Measurements from ENCODE around the gene LMNTD1. TPM values are rescaled to one million over a fixed set of nuclear protein-coding genes. Genes with fewer than 3 reads are reported as not detected.
"Not testable (repeated sequence)": the region's sequence is repeated elsewhere in the genome, so short reads cannot be mapped to it uniquely, and the experiment has no call there.

The LMNTD1 gene, protein sequence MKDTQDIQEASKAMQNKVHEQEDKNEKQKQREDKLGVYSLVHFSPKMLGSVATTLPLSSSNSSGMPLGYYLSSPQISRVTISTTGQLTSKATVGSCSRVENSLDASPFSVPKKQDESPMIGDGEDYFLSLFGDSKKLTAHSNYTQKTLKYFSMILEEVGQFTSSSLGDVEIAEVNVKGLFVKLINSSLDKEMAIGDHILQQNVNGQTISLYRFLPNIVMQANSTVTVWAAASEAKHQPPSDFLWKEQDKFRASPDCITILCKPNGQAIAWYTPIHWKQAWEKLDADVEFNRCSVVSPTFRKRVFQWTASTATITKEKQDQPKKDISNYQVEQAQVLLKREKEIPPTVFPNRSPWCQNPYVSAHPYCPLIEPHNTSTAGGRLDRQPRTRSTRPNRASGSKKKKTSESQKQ
- total RNA-seq = 0.19 TPM in 1 of 2 replicates, not detected in the other

- DNase-seq = peak; percentile 4
These were observed at the start of gene LMNTD1 for GRCh38 chr12:25553098-25553497. TSS of gene LMNTD1 (minus strand) at chr12:25553283. CDS start at chr12:25552959, 324 bp downstream.

GRCh38 chr12:25598956-25599355 is 45.9 kb upstream of the LMNTD1 start:
- DNase-seq = no peak

DNA sequence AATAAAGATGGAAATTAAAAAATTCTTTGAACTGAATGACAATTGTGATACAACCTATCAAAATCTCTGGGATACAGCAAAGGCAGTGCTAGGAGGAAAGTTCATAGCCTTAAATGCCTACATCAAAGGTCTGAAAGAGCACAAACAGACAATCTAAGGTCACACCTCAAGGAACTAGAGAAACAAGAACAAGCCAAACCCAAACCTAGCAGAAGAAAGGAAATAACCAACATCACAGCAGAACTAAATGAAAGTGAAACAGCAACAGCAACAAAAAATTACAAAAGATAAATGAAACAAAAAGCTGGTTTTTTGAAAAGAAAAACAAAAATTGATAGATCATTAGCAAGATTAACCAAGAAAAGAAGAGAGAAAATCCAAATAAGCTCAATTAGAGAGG is 42.4 kb upstream of the LMNTD1 start:
- not testable (repeated sequence) for DNase-seq

DNA sequence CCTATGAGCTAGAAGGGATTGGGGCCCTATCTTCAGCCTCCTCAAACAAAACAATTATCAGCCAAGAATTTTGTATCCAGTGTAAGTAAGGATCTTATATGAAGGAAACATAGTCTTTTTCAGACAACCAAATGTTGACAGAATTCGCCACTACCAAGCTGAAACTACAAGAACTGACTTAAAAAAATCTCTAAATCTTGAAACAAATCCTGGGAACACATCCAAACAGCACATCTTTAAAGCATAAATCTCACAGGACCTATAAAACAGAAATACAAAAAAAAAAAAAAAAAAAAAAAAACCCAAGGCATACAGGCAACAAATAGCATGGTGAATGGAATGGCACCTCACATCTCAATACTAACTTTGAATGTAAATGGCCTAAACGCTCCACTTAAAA is 41.3 kb upstream of the LMNTD1 start:
- DNase-seq = no peak

GRCh38 chr12:25592725-25593495 is 39.8 kb upstream of the LMNTD1 start:
- DNase-seq = no peak

- DNase-seq = peak; percentile 46
These were observed 38.1 kb upstream of the LMNTD1 start for GRCh38 chr12:25591144-25591543.

DNA sequence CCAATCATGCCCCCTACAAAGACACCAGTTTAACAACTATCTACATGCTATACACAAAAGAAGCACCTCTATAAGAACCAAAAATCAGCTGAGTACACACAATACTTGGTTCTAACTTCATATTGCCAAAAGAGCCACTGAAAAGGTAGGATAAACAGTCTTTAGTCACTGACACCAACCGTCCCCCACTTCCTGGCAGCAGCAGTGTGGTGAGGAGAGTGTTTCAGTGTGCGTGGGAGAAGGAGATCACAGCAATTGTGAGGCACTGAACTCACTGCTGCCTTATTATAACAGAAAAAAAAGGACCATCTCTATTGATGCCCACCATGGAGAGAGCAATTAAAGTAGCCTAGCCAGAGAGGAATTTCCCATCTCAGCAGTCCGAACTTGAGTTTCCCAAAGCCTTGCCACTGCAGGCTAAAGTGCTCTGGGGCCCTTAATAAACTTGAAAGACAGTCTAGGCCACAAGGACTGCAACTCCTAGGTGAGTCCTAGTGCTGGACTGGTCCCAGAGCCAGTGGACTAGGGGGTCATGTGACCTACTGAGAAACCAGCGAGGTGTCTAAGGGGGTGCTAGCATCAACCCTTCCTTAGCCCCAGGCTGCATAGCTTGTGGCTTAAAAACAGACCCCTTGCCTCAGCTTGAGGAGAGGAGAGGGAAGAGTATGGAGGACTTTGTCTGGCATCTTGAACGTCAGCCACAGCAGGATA is 37.1 kb upstream of the LMNTD1 start:
- DNase-seq = no peak

DNA sequence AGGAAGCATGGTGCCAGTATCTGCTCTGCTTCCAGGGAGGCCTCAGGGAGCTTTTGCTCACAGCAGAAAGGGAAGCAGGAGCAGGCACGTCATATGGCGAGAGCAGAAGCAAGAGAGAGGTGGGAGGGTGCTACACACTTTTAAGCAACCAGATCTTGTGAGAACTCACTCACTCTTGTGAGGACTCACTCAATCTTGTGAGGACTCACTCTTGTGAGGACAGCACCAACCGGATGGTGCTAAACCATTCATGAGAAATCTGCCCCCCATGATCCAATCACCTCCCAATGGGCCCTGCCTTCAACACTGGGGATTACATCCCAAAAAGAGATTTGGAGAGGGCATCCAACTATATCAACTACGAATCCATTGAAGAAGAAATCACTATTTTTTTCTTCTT is 34.3 kb upstream of the LMNTD1 start:
- DNase-seq = no peak

- no peak for DNase-seq
These were observed 32.6 kb upstream of the LMNTD1 start for GRCh38 chr12:25585662-25586061.

DNA sequence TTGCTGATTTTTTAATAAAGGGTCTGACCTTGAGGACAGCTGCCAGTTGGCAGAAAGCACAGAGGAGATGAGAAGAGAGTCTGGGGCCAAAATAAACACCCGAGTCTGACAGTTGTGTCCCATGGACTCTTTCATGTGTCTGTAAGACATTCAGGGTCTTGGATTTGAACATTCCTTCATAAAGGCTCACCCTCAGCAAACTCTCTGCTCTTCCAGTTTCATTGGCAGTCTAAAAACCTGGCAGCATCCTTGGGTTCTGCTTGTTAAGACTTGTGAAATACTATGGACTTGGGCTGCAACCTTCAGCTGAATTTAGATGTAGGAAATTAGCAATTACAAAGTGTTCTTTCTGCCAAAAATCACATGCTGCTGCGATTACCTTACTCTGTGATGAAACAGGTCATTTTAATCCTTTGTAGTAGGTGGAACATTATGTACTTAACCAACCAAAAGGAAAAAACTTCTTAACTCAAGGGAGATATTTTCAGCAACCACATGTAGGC is 32.0 kb upstream of the LMNTD1 start:
- DNase-seq = peak; percentile 51

- DNase-seq = no peak
These were observed 31.5 kb upstream of the LMNTD1 start for GRCh38 chr12:25584596-25584995.

DNA sequence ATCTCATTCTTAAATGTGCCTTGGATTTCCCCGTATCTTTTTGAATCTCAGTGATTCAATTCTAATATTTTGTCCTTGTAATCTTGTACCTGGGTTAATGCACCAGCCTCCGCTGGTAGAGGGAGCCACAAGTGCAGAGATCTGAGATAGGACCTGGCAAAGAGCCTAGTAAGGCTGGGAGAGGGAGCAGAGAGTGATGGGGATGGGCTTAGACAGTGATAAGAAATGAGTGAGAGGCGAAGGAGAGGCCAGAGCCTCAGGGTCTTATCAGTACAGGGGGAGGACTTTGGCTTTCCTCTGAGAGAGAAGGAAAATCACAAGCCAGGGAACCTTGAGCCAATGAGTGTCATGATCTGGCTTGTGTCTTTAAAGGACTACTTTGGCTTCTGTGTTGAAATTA is 30.5 kb upstream of the LMNTD1 start:
- peak; percentile 48 for DNase-seq

DNA sequence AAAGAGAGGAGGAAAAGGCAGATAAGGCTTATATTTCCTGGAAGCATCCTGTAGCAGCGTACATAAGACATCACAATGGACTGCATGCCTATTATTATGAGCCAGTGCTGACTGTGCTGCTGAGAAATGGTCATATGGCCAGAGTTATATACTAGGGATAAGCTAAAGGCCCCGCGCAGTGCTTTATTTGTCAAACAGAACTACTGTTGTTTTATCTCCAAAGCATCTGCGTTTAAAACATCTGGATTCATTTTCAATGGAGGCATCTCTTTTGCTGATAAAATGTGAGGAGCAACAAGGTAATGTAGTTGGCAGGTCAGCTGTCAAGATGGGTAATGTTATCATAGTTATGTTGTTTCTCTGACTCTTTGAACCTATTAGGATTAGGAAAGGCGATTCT is 28.0 kb upstream of the LMNTD1 start:
- peak; percentile 25 for DNase-seq

GRCh38 chr12:25578411-25579143 is 25.5 kb upstream of the LMNTD1 start:
- DNase-seq = no peak

GRCh38 chr12:25574761-25575160 is 21.7 kb upstream of the LMNTD1 start:
- no peak for DNase-seq

GRCh38 chr12:25573346-25573745 is 20.3 kb upstream of the LMNTD1 start:
- DNase-seq = no peak

GRCh38 chr12:25570418-25570817 is 17.3 kb upstream of the LMNTD1 start:
- no peak for DNase-seq

DNA sequence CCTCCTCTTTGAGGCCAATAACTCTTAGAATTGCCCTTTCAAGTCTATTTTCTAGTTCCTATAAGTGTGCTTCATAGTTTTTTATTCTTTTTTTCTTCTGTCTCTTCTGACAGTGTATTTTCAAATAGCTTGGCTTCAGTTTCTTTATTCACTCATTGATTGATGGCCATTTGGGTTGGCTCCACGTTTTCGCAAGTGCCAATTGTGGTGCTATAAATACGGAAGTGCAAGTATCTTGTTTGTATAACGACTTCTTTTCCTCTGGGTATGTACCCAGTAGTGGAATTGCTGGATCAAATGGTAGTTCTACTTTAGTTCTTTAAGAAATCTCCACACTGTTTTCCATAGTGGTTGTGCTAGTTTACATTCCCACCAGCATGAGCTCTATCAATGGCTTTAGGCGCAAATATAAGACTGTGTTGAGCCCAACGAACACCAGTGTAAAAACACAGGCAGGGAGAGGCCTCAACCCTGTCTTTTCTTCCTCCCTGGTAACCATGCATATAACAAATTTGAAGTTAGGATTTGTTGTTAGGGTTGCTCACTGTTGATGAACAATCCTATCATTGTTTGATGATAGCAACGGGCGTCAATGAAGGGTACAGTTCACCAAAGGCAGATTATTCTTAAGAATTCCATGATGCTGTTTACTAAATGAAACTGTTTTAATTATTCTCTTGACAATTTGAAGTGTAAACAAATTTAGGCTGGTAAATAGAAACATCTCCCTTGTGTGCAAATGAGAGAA is 13.3 kb upstream of the LMNTD1 start:
- DNase-seq = no peak

DNA sequence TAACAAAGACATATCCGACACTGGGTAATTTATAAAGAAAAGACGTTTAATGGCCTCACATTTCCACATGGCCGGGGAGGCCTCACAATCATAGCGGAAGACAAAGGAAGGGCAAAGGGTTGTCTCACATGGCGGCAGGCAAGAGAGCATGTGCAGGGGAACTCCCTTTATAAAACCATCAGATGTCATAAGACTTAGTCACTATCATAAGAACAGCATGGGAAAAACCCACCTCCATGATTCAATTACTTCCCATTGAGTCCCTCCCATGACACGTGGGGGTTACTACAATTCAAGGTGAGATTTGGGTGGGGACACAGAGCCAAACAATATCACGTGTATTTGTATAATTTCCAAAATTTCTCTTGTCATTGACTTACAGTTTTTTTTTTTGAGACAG is 5.5 kb upstream of the LMNTD1 start:
- peak; percentile 5 for DNase-seq

DNA sequence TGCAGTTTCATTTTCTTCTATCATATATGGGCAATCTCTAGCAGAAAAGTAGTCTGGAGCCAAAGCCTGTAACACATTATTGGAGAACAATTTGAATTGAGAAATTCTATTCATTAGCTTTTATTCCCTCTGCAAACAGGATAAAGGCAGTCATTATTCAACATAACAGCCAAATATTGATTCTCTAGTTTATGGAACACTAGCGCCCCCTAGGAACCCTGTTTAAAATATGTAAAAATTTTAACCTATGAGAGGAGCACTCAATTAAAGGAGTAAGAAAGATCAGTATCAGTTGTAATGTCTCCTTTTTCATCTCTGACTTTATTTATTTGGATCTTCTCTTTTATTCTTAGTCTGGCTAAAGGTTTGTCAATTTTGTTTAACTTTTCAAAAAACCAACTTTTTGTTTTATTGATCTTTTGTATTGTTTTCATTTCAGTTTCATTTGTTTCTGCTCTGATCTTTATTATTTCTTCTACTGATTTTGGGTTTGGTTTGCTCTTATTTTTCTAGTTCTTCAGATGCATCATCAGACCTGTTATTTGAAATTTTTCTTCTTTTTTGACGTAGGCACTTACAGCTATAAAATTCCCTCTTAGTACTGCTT is 4.8 kb upstream of the LMNTD1 start:
- DNase-seq = peak; percentile 69

DNA sequence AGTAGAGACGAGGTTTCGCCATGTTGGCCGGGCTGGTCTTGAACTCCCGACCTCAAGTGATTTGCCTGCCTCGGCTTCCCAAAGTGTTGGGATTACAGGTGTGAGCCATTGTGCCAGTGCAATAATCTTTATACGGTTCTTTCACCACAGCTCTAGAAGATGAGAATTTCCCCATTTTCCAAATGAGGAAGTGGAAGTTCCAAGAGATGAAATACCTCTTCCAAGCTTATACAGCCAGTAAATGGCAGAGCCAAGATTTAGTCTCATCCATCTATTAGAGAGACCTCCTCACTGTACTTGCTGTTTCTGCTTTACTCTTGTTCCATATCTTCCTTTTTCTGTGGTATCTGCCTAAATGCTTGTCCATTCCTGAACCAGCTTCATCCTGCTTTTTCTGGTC is 3.1 kb upstream of the LMNTD1 start:
- no peak for DNase-seq
